PFSK-1 (cell line): Measurements from ENCODE around the gene TSPAN13.

Experiments used
- REST ChIP-seq, 2 experiments: IDR thresholded peaks; 2 replicates each; pipeline versions ENCODE4 v1.6.1 to v1.8.0; 2011 to 2012; ENCODE audit warnings: low read depth in 2 of 2, low read length in 2 of 2, control low read depth in 1 of 2, inconsistent platforms in 1 of 2, mild to moderate bottlenecking in 1 of 2, moderate library complexity in 1 of 2; ENCODE audit not compliant: insufficient read depth in 1 of 2
- TAF1 ChIP-seq: IDR thresholded peaks from 2 replicates; pipeline ENCODE4 v1.6.1; 2012; ENCODE audit warnings: low read length, control low read depth, borderline replicate concordance; ENCODE audit not compliant: insufficient read depth

- no peak for TF ChIP-seq TAF1
- no peak for TF ChIP-seq REST (IDR thresholded peaks at IDR 0.05; ENCODE audit: insufficient read depth in 1 of 2, low read depth in 2 of 2, low read length in 2 of 2)
These were observed 6.3 kb downstream of the TSPAN13 start for GRCh38 chr7:16759840-16760239.
